GM19397 (cell line): Measurements from ENCODE around the gene MUC4.

Source experiments
- ATAC-seq: cut with Tn5 transposase; IDR thresholded peaks from one replicate; pipeline ENCODE4 v1.9.1; 2021; ENCODE audit warnings: mild to moderate bottlenecking, moderate library complexity; ENCODE audit not compliant: unreplicated experiment

The MUC4 gene

GRCh38 chr3:195705081-195705991 is 106.4 kb downstream of the MUC4 start:
- no peak for ATAC-seq

- ATAC-seq = no peak
These were observed 107.2 kb downstream of the MUC4 start for GRCh38 chr3:195704433-195704999.

GRCh38 chr3:195703776-195704175 is 108.0 kb downstream of the MUC4 start:
- ATAC-seq = no peak

GRCh38 chr3:195701042-195701915 is 110.5 kb downstream of the MUC4 start:
- no peak for ATAC-seq

- ATAC-seq = no peak
These were observed 111.4 kb downstream of the MUC4 start for GRCh38 chr3:195700319-195700718.

- ATAC-seq = no peak
These were observed 111.9 kb downstream of the MUC4 start for GRCh38 chr3:195699860-195700259.

GRCh38 chr3:195699388-195699771 is 112.3 kb downstream of the MUC4 start:
- ATAC-seq = no peak

GRCh38 chr3:195698647-195699387 is 112.9 kb downstream of the MUC4 start:
- no peak for ATAC-seq

GRCh38 chr3:195698325-195698646 is 113.4 kb downstream of the MUC4 start:
- ATAC-seq = no peak

- ATAC-seq = no peak
These were observed 114.0 kb downstream of the MUC4 start for GRCh38 chr3:195697582-195698324.
